DMS53 (cell line): ENCODE data around the gene MEIOC.
"Not testable (repeated sequence)": the region's sequence is repeated elsewhere in the genome, so short reads cannot be mapped to it uniquely, and the experiment has no call there.

Source experiments
- DNase-seq: peaks from one replicate; lab custom pipeline; 2025; lab: John Stamatoyannopoulos, UW

The MEIOC gene

GRCh38 chr17:44647736-44648135, 8.5 kb upstream of the MEIOC start:
- no peak for DNase-seq

GRCh38 chr17:44648963-44649362, 7.3 kb upstream of the MEIOC start:
- no peak for DNase-seq

GRCh38 chr17:44651228-44651627, 5.0 kb upstream of the MEIOC start:
- no peak for DNase-seq

GRCh38 chr17:44652727-44653126, 3.5 kb upstream of the MEIOC start:
- DNase-seq = no peak

- no peak for DNase-seq
These were observed 2.9 kb upstream of the MEIOC start for GRCh38 chr17:44653384-44653783.

- DNase-seq = peak; percentile 30
These were observed 2.3 kb upstream of the MEIOC start for GRCh38 chr17:44653954-44654353.

GRCh38 chr17:44661835-44662234, 5.6 kb downstream of the MEIOC start:
- no peak for DNase-seq

GRCh38 chr17:44663095-44663494, 6.8 kb downstream of the MEIOC start:
- DNase-seq = no peak

GRCh38 chr17:44664867-44665266, 8.6 kb downstream of the MEIOC start:
- no peak for DNase-seq

- DNase-seq = no peak
These were observed 9.7 kb downstream of the MEIOC start for GRCh38 chr17:44666006-44666405.

GRCh38 chr17:44672479-44673093, 16.3 kb downstream of the MEIOC start:
- DNase-seq = peak; percentile 52

- no peak for DNase-seq
These were observed 17.6 kb downstream of the MEIOC start for GRCh38 chr17:44673893-44674292.

- DNase-seq = no peak
These were observed 20.9 kb downstream of the MEIOC start for GRCh38 chr17:44677136-44677535.

GRCh38 chr17:44683303-44683702, 27.0 kb downstream of the MEIOC start:
- DNase-seq = not testable (repeated sequence)

- no peak for DNase-seq
These were observed 31.5 kb downstream of the MEIOC start for GRCh38 chr17:44687756-44688155.

GRCh38 chr17:44688200-44688599, 31.9 kb downstream of the MEIOC start:
- DNase-seq = no peak

- DNase-seq = peak; percentile 65
These were observed 32.6 kb downstream of the MEIOC start for GRCh38 chr17:44688675-44689476.

- DNase-seq = peak; percentile 99
These were observed 33.4 kb downstream of the MEIOC start, which contains the start of gene CCDC43 for GRCh38 chr17:44689477-44690217. Gene CCDC43, minus strand, starts transcription at chr17:44689776. Its CDS starts 23 bp downstream, at chr17:44689753.

- peak; percentile 77 for DNase-seq
These were observed 34.6 kb downstream of the MEIOC start for GRCh38 chr17:44690746-44691306.

GRCh38 chr17:44693609-44694008, 37.3 kb downstream of the MEIOC start:
- DNase-seq = no peak

- not testable (repeated sequence) for DNase-seq
These were observed 44.0 kb downstream of the MEIOC start for GRCh38 chr17:44700288-44700687.

GRCh38 chr17:44707755-44708400, 51.6 kb downstream of the MEIOC start:
- DNase-seq = peak; percentile 41
